HEK293 (cell line): ENCODE results near the gene MKRN1.

Experiments used
- CTCF ChIP-seq: fragments of 450-650 bp; formaldehyde crosslinking; IDR thresholded peaks from 2 replicates; pipeline ENCODE4 v1.5.1; 2016; ENCODE audit warnings: missing biosample characterization, missing genetic modification characterization
- OVOL3 ChIP-seq: fragments of 450-650 bp; formaldehyde crosslinking; IDR thresholded peaks from 2 replicates; pipeline ENCODE4 v1.5.1; 2016; ENCODE audit warnings: missing biosample characterization, missing genetic modification characterization
- PATZ1 ChIP-seq: fragments of 450-650 bp; formaldehyde crosslinking; IDR thresholded peaks from 2 replicates; pipeline ENCODE4 v1.5.1; 2016; ENCODE audit warnings: missing biosample characterization, missing genetic modification characterization
- TRIM28 ChIP-seq: IDR thresholded peaks from 2 replicates; pipeline ENCODE4 v1.6.1; 2011; ENCODE audit warnings: low read length, control low read depth, borderline replicate concordance
- YY1 ChIP-seq: fragments of 450-650 bp; formaldehyde crosslinking; IDR thresholded peaks from 2 replicates; pipeline ENCODE4 v1.5.1; 2018; ENCODE audit warnings: missing biosample characterization, missing genetic modification characterization
- ZNF19 ChIP-seq: fragments of 450-650 bp; formaldehyde crosslinking; IDR thresholded peaks from 2 replicates; pipeline ENCODE4; 2016; ENCODE audit warnings: missing biosample characterization, missing genetic modification characterization, low read depth
- ZNF239 ChIP-seq: fragments of 450-650 bp; formaldehyde crosslinking; IDR thresholded peaks from 2 replicates; pipeline ENCODE4 v1.5.1; 2016; ENCODE audit warnings: missing biosample characterization, missing genetic modification characterization
- ZNF280D ChIP-seq: fragments of 450-650 bp; formaldehyde crosslinking; IDR thresholded peaks from 2 replicates; pipeline ENCODE4 v1.5.1; 2016; ENCODE audit warnings: missing biosample characterization, missing genetic modification characterization
- ZNF302 ChIP-seq: fragments of 450-650 bp; formaldehyde crosslinking; IDR thresholded peaks from 2 replicates; pipeline ENCODE4 v1.5.1; 2016; ENCODE audit warnings: missing biosample characterization, missing genetic modification characterization, low read depth
- ZNF398 ChIP-seq: fragments of 450-650 bp; formaldehyde crosslinking; IDR thresholded peaks from 2 replicates; pipeline ENCODE4 v1.5.1; 2017; ENCODE audit warnings: missing biosample characterization, missing genetic modification characterization
- ZNF416 ChIP-seq: fragments of 450-650 bp; formaldehyde crosslinking; IDR thresholded peaks from 2 replicates; pipeline ENCODE4 v1.5.1; 2016; ENCODE audit warnings: missing biosample characterization, missing genetic modification characterization
- ZNF555 ChIP-seq: fragments of 450-650 bp; formaldehyde crosslinking; conservative IDR thresholded peaks from 2 replicates; pipeline ENCODE4 v1.5.1; 2017; ENCODE audit warnings: missing biosample characterization, mild to moderate bottlenecking, missing genetic modification characterization, inconsistent platforms
- ZSCAN18 ChIP-seq: fragments of 450-650 bp; formaldehyde crosslinking; IDR thresholded peaks from 2 replicates; pipeline ENCODE4 v1.5.1; 2016; ENCODE audit warnings: missing biosample characterization, missing genetic modification characterization

- TF ChIP-seq CTCF: no peak
- no peak for TF ChIP-seq YY1
- TF ChIP-seq ZNF398 (tag by site-specific recombination): no peak
- no peak for TF ChIP-seq ZSCAN18 (tag by site-specific recombination)
- no peak for TF ChIP-seq ZNF280D (tag by site-specific recombination)
- no peak for TF ChIP-seq PATZ1
- TF ChIP-seq ZNF239 (tag by site-specific recombination): no peak
- TF ChIP-seq TRIM28: no peak
- TF ChIP-seq ZNF302 (tag by site-specific recombination): no peak
- TF ChIP-seq ZNF19 (tag by site-specific recombination): no peak
- TF ChIP-seq OVOL3: no peak
- no peak for TF ChIP-seq ZNF416 (tag by site-specific recombination)
- TF ChIP-seq ZNF555 (tag by site-specific recombination): no peak
These were observed 37.8 kb downstream of the MKRN1 start for GRCh38 chr7:140441519-140441918.
